Measurements from ENCODE around the gene TSBP1.
"Not testable (repeated sequence)": the region's sequence is repeated elsewhere in the genome, so short reads cannot be mapped to it uniquely, and the experiment has no call there.

The TSBP1 gene

GRCh38 chr6:32375739-32376529, 4.2 kb upstream of the TSBP1 start:
- DNase-seq = no peak

DNA sequence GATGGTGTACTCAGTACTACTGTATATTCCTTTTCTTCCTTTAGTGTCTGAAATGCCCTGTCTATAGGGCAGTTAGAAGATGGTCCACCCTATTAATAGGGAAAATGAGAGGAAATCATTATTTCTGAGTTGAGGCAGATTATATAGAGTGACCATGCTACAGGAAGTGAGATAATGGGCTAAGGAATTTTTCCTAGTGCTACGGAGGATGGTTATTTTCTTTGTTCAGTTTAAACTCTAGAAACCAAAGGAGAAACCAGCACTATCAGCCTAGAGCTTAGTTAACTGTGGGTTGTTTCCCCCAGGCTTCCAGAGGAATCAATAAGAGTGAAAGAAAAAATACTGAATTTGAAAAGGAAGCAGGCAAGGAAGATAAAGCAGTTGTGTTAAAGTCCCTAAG, 474 bp downstream of the TSBP1 start:
- no peak for DNase-seq

- DNase-seq = no peak
Measured at GRCh38 chr6:32370505-32370904, 1.2 kb downstream of the TSBP1 start.

GRCh38 chr6:32369660-32370059, 2.0 kb downstream of the TSBP1 start:
- DNase-seq = no peak

DNA sequence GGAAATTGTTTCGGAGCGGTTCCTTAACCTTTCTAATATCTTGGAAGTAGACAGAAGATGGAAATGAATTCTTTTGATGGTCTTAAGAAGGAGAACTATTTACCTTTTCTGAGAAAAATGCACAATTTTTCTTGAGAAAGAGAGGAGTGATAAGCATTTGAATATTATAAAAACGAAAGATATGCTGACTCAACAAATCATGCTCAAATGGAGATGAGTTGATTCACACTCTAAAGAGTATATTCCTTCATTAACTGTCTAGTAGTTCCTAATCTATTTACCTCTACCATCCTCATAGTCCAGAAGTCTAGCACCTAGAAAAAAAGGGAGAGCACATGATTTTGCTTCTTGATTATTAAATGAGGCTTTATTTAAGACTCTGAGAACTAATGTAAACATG, 4.1 kb downstream of the TSBP1 start:
- DNase-seq = no peak

- not testable (repeated sequence) for DNase-seq
Measured at GRCh38 chr6:32359225-32359624, 12.5 kb downstream of the TSBP1 start.

DNA sequence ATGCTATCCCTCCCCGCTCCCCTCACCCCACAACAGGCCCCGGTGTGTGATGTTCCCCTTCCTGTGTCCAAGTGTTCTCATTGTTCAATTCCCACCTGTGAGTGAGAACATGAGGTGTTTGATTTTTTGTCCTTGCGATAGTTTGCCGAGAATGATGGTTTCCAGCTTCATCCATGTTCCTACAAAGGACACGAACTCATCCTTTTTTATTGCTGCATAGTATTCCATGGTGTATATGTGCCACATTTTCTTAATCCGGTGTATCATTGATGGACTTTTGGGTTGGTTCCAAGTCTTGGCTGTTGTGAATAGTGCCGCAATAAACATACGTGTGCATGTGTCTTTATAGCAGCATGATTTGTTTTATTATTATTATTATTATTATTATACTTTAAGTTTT, 13.2 kb downstream of the TSBP1 start:
- DNase-seq = not testable (repeated sequence)

DNA sequence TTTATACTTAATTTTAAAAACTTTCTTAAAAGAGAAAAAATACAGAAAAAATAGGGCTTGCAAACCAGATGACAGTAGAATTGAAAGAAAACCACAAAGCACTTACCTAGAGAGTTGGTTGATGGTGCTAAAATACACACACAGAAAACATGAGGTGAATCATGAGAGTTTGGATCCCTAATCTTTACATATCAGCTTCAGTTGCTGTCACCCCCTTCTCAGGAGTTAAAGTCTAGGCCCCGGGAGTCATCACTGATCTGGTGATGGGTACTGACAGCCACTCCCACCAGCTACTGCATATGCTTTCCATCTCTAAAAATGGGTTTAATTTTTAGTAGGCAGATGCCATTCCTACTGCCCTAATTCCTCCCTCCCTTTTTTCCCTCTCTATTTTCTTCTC, 16.7 kb downstream of the TSBP1 start:
- no peak for DNase-seq

- no peak for DNase-seq
Measured at GRCh38 chr6:32353348-32353747, 18.4 kb downstream of the TSBP1 start.

DNA sequence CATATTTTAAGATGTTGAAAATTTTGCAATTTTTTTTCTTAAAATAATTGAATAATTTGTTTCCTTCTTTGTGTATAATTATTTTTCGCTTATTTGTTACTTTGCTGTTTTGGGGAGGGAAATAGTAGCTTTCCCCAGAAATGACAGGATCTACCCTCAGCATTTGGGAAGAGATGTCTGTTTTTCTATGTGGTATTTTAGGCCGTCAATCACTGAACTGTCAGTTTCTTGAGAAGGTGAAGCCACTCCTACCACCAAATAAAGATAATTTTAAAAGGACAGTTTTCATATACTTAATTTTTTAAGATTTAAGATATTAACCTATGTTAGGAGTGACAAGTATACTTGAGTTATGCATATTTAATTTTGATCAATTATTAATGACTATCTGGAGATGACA, 31.5 kb downstream of the TSBP1 start:
- DNase-seq = no peak

GRCh38 chr6:32337186-32337805, 34.4 kb downstream of the TSBP1 start:
- DNase-seq = no peak

DNA sequence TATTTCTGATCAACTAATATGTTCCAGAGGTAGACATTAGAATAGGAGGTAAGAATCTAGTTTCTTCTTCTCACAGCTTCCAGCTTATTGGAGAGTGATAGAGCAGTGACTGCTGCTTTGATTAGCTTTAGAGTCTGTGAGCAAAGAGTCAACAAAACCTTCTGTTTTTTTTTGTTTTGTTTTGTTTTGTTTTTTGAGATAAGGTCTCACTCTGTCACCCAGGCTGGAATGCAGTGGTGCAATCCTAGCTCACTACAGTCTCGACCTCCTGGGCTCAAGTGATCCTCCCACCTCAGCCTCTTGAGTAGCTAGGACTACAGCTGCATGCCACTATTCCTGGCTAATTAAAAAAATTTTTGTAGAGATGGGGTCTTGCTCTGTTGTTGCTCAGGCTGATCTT, 39.3 kb downstream of the TSBP1 start:
- no peak for DNase-seq

DNA sequence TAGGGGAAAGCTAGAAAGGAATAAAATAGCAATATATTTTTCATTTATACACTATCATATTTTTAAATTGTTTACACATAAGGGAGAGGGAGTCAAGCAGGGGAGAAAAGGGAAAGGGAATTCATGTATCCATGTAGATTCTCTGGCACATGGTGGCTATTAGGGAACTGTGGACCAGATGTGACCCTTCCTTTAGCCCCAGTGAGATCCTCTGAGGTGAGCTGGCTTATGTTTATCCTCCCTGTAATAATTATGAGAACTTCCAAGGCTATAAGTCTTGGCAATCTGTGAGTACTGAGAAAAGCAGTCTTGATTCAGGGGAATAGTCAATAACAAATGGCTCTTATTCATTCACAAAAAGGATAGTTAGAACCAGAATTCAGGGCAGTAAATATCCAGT, 42.6 kb downstream of the TSBP1 start:
- DNase-seq = no peak

- DNase-seq = no peak
Measured at GRCh38 chr6:32327103-32327502, 44.6 kb downstream of the TSBP1 start.

DNA sequence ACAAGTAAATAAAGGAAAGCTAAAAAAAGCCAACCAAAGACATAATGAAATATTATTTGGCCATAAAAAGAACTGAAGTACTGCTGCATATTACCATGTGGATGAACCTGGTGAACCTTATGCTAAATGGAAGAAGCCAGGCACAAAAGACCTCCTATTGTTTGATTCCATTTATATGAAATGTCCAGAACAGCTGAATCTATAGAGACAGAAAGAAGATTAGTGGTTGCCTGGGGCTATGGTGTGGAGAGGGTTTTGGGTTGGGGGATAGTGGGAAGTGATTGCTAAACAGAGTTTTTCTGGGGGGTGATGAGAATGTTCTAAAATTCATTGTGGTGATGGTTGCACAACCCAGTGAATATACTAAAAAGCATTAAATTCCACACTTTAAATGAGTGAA, 53.2 kb downstream of the TSBP1 start:
- DNase-seq = no peak

- DNase-seq = no peak
Measured at GRCh38 chr6:32317541-32317940, 54.2 kb downstream of the TSBP1 start.

DNA sequence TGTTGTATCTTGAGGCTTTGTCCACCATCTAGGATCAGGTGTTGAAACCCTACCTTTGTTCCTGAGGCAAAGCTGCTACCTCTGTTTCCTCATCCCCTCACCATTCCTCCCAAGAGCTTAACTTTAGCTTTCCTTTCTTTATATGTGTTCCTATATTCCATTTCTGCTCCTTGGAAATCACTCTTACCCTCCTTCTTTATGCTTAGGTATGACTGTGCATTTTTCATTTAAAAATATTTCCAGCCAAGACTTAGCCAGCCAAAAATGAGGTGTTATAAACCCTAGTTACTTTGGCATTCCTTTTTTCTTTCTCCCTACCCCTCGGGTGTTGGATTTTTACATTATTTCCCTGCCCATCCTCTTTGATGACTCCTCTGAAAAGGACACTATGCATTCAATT, 57.7 kb downstream of the TSBP1 start:
- no peak for DNase-seq

DNA sequence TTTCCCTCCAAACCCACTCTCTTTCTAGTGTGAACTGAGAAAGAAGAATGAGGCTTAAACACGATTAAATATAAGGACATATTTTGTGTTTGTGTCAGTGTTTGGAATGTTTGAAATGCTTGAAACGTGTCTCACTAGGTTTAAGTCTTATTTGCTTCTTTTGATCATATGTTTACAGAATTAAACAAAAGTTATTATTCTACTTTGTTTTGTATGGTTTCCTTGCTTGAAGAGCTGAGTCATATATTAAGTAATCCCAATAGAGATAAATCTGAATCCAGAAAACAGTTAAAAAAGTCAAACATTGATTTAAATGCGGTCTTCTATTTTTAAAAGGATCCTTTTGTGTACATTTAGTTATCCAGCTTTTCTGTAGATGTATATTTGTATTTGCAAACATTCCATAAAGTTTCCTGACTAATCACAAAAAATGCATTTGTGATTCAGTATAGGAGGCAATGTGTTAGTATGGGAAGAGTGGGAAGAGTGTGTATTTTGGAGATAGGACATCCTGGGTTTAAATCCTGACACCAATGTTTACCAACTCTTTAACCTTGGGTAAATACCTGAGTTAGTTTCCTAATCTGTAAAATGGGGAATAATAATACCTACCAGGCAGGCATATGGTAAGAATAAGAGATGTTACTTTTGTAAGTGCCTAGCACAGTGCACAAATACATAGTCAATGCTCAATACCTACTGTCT, 72.9 kb downstream of the TSBP1 start:
- DNase-seq = no peak

DNA sequence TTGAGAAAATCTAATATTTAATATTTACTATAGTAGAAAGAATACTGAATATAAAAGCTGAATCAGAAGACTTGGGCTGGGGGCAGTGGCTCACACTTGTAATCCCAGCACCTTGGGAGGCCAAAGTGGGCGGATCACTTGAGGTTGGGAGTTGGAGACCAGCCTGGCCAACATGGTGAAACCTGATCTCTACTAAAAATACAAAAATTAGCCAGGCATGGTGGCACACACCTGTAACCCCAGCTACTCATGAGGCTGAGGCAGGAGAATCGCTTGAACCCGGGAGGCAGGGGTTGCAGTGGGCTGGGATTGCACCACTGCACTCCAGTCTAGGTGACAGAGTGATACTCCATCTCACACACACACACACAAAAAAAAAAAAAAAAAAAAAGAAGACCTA, 76.7 kb downstream of the TSBP1 start:
- DNase-seq = not testable (repeated sequence)

DNA sequence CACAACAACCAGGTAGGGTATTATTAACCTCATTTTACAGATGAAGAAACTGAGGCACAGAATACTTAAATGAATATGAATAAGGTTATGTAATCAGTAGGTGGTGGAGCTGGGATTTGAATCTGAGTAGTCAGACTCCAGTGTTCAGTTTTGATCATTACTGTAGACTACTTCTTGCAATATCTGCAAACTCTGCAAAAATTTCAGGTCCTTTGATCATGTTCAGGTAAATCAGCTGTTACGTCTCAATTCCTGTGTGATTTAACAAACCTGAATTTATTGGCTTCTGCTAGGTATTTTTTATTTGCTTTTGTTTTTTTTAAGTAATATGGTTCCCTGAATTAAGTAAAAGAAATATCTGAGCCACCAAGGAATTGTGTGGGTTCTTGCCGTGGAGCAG, 77.1 kb downstream of the TSBP1 start:
- DNase-seq = no peak

DNA sequence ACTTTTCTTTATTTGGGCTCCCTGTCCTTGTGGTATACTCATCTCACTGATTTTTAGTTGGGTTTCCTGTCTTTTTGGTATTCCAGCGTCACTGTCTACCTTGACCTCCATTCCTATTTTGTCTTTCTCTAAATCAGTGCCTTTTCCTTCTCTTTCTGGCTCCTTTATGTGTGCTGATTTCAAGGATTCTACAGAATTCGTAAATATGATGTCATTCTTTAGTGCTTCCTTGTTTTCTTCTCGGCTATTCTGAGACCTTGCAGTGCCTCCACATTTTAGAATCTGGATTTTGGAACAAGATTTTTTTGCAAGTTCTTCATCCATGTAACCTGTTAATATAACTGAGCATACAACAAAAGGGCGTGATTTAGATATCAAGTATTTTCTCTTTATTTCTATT, 78.0 kb downstream of the TSBP1 start:
- DNase-seq = no peak

GRCh38 chr6:32291543-32291942, 80.2 kb downstream of the TSBP1 start:
- no peak for DNase-seq

DNA sequence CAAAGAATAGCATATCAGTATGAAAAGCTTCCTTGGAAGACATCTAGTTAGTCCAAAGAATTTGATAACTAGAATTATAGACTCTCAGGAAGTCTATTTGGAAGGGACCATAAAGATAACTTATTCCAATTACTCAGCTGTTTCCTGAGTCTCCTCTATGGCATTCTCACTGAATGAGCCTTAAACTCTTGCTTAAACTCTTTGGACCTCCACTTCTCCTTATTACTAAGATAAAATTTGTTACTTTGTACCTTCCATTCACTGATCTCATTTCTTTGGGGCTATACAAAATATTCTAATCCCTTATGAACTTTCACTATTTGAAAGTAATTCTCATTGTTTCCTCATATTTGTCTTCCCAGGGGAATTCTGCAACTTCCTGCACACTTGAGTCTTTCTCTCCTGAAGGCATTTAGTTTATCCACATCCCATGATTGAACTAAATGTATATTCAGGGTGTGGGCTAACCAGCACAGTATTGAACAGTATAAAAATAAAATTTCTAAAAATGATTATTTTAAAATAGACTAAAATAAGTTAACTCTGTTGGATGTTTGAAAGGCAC, 80.7 kb downstream of the TSBP1 start:
- DNase-seq = no peak

DNA sequence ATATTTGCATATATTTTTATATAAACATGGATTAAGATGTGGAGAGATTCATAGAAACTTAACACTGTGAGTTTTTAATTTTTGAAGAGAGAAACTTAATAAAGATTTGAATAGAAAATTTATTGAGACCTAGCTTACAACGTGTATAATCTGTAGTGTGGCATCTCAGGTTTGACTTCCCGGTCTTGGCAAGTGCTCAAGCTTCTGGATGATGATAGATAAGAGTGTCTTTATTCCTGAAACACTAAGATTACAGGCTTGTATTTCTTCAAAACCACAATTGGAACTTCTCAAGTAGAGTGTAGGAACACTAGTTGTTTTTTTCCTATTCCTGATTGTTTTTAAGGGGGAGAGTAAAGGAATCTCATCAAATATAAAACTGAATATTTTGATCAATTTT, 83.3 kb downstream of the TSBP1 start:
- no peak for DNase-seq

Measured in NCI-H1105 treated with DMSO at 0.1 percent for 48 hours (cell line).